Right renal cortex interstitium (tissue), 3 donors: ENCODE measurements around the gene WNT7A. TPM values are rescaled to one million over a fixed set of nuclear protein-coding genes. Genes with fewer than 3 reads are reported as not detected.

Experiments
- DNase-seq, 3 donors: peaks; one replicate each; pipeline ENCODE4 v3.0.0-alpha.2; 2013; ENCODE audit warnings: low read depth in 3 of 3, low spot score in 2 of 3
- polyA plus RNA-seq, 3 donors: library from polyadenylated mRNA; unstranded; fragments of 120-200 nt; gene quantifications; one replicate each; pipeline ENCODE4 v1.2.1, GENCODE V29; 2013; ENCODE audit not compliant: insufficient read length in 3 of 3

Gene WNT7A
- polyA plus RNA-seq, 3 donors, result 0.04 TPM; not detected in 2

DNA sequence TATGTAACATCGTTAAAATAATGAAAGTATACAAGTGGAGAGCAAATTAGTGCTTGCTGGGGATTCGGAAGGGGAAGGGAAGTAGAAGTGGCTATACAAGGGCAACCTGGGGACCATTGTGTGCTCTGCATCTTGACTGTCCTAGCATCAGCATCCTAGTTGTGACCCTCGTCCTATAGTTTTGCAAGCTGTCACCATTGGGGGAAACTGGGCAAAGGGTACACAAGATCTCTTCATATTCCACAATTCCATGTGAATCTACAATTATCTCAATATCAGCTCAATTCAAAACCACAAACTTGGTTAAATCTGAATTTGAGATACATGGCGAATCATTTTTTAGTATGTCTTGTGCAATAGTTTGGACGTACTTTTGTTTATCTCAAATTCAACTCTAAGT is 30.9 kb downstream of the WNT7A start:
- no peak for DNase-seq

DNA sequence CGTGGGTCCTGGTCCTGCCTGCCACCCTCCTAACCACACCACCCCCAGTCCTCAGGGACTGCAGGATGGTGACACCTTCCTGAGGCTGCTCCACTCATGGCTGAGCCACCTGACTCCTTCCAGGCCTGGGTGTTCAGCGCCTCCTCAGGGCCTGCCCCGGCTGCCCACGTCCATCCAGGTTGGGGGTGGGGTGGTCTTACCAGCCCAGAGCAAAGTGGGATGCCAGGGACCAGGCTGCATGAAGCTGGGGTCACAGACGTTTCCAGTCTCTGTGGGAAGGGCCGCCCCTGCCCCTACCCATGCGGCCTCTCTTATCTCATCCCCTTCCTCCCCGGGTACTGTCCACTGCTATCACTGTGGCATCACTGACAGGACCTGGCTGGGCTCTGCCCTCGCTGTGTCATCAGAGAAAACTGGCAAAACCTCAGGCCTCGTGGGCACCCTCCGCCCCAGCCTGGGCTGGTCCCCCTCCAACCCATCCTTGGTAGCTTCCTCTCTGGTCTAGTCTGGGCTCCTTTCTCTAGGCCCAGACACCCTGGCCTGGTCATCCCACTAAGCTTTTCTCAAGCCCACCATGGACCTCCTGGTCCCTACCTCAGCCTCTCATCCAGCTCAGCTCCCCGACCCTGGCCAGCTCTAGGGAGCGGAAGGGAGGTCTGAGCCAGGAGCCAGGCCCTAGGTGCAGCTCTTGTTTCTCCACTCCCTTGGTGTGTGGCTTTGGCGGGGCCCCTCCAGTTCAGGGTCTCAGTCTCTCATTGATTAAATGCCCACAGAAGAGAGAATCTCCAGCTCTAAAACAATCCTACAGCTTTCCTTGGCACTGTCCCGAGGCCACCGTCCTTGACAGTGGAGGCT is 32.9 kb downstream of the WNT7A start:
- no peak for DNase-seq

DNA sequence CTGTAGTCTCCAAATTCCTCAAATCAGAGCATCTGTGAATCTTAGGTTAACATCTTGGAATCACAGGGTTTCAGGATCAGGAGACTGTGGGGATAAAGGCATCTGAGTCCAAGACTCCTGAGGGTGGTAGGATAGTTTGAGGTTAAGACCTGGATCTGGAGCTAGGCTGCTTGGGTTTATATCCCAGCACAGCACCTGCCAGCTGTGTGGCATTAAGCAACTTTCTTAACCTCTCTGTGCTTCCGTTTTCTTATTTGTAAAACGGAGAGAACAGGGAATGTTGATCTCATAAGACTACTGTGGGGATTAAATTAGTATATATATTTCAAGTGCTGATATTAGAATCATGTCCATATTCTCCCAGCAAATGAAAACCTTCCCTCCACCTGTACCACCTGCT is 33.6 kb downstream of the WNT7A start:
- DNase-seq, result no peak

- DNase-seq, result no peak
Observed at GRCh38 chr3:13845806-13846205, 34.1 kb downstream of the WNT7A start.

- DNase-seq, result no peak
Observed at GRCh38 chr3:13844911-13845310, 35.0 kb downstream of the WNT7A start.

- DNase-seq, result no peak
Observed at GRCh38 chr3:13844286-13844685, 35.6 kb downstream of the WNT7A start.

GRCh38 chr3:13843351-13843750 is 36.5 kb downstream of the WNT7A start:
- no peak for DNase-seq

- no peak for DNase-seq
Observed at GRCh38 chr3:13842226-13842625, 37.6 kb downstream of the WNT7A start.

- no peak for DNase-seq
Observed at GRCh38 chr3:13841826-13842225, 38.0 kb downstream of the WNT7A start.

- DNase-seq, result no peak
Observed at GRCh38 chr3:13841141-13841540, 38.7 kb downstream of the WNT7A start.

GRCh38 chr3:13840456-13840855 is 39.4 kb downstream of the WNT7A start:
- no peak for DNase-seq

GRCh38 chr3:13839726-13840340 is 40.0 kb downstream of the WNT7A start:
- no peak for DNase-seq

GRCh38 chr3:13839253-13839652 is 40.6 kb downstream of the WNT7A start:
- DNase-seq, result no peak

DNA sequence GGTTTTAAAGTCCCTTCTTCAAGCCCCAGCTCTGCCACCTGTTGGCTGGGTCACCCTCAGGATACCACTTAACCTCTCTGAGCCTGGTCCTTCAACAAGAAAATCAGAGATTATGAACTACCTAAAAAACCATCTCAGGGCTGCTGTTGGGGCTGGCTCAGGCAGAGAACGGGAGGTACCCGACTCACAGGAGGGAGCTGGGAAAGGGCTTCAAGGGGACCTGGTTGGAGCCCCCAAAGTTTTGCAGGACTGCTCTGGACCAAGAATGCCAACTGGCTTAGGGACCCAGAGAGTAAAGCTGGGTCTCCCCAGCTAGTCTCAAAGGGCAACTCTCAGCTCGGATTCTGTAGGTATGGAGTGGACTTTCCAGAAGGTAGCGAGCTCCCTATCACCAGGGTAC is 41.5 kb downstream of the WNT7A start:
- no peak for DNase-seq

DNA sequence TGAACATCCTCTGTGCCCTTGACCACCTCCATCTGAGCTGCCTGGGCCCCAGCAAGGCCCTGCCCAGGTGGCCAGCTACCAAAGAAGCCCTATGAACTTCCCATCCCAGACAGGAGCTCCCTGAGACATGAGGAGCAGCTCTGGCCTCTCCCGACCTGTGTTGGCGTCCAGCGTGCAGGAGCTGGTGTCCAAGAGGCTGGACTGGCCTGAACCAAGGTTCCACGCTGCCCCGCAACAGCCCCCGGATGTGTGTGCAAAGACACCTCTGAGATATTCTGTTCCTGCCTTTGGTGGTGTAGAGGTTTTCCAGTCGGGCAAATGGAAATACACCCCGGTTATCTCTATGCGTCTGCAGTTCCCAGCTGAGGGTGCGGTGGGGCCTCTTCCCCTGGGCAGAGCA is 42.1 kb downstream of the WNT7A start:
- no peak for DNase-seq

DNA sequence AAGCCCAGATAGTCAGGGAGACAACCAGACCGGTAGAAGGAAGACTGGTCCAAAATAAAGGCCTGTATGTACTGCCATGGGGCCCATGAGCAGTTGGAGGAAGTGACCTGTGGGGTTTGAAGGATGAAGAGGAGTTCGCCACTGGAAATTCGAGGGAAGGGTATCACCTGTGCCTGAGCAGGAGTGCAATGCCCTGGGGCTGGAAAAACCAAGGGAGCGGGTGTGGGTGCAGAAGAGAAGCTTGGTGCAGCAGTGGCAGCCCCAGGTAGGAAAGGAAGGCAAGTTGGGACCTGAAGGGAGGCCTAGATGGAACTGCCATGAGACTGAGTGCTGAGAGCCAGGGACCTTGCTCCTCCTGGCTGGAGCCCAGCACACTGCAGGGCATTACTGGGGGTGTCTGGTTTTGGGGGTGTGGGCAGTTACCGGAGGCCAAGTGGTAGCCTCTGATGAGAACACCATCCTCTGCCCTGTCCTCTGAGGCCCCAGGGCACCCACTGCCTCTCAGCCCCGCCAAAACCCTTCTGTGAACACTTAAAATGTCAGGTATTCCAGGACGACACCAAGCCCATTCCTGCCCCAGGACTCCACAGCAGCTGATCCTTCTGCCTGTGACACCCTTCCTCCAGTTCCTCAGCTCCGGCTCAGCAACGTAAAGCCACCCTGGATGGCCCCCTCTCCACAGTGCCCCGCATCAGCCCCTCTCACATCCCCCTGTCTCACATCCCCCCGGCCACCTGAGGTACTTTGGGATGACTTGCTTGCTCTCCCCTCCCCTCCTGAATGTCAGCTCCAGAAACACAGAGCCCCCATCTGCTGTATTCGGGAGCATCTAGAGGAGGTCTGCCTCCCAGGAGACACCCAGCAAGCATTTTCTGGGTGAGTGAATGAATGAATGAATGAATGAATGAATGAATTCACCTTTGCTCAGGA is 42.9 kb downstream of the WNT7A start:
- no peak for DNase-seq

GRCh38 chr3:13835246-13835645 is 44.6 kb downstream of the WNT7A start:
- DNase-seq, result no peak

DNA sequence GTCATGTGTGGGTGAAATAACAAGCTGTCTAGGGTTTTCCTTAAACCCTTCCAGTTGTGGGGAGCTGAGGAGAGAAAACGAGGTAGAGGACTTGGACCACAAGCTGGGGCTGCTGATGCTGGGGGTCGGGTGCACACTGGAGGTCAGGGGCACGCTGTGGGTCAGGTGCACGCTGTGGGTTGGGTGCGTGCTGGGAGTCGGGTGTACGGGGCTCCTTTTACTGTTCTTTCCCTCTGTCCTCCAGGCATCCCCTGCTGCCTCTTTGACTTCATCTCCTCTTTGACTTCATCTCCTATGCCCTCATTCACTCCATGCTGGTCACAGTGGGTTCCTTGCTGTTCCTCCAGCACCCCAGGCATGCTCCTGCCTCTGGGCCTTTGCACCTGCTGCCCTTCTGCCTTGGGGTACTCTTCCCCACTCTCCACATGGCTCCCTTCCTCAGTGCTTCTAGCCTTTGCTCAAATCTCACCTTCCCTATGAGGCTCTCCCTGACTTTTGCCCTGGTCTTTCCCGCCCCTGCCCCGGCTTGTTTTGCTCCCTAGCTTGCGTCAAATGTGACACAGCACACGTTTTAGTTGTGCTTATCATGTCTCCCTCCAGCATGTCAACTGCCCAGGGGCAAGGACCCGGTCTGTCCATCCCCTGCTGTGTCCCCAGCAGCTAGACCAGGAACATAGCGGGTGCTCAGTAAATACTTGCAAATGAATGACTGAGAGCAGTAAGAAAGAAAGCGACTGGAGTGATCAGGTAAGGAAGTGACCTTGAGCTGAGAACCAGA is 45.4 kb downstream of the WNT7A start:
- DNase-seq, result no peak

- no peak for DNase-seq
Observed at GRCh38 chr3:13833506-13834257, 46.2 kb downstream of the WNT7A start.

DNA sequence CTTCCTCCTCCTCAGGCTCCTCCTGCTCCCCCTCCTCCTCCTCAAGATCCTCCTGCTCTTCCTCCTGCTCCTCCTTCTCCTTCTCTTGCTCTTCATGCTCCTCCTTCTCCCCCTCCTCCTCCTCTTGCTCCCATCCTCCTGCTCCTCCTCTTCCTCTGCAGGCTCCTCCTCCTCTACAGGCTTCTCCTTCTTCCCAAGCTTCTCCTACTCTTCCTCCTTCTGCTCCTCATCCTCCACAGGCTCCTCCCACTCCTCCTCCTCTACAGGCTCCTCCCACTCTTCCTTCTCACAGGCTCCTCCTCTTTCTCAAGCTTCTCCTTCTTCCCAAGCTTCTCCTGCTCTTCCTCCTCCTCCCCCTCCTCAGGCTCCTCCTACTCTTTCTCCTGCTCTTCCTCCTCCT is 47.7 kb downstream of the WNT7A start:
- no peak for DNase-seq
